Transverse colon (tissue), 4 donors: ENCODE data around the gene CAPN9.

Source experiments
- CTCF ChIP-seq, 5 experiments: fragments of 200-600 bp in 3 of 5; fragments of 450-650 bp in 2 of 5; sonication (generic) in 3 of 5; IDR thresholded peaks; 1 replicate in 2 of 5; 2 replicates in 3 of 5; pipeline ENCODE4 v1.5.1; 2016 to 2017; ENCODE audit warnings: antibody characterized with exemption in 5 of 5, inconsistent platforms in 3 of 5, mild to moderate bottlenecking in 2 of 5, moderate library complexity in 1 of 5
- POLR2A ChIP-seq: fragments of 450-650 bp; IDR thresholded peaks from one replicate; pipeline ENCODE4 v1.6.1; 2016; ENCODE audit warnings: antibody characterized with exemption, mild to moderate bottlenecking, moderate library complexity
- POLR2AphosphoS5 ChIP-seq, 3 donors: sonication (generic); formaldehyde crosslinking; IDR thresholded peaks; one replicate each; pipeline ENCODE4 v1.6.1; 2016; ENCODE audit warnings: antibody characterized with exemption in 3 of 3

GRCh38 chr1:230794431-230794830 lies 47.2 kb downstream of the CAPN9 start:
- TF ChIP-seq CTCF (IDR thresholded peaks at IDR 0.05) (no peak), POLR2AphosphoS5 (IDR thresholded peaks at IDR 0.05) (no peak), POLR2A (no peak)
